Muscle of back (tissue), 11 donors: ENCODE results near the gene CORO2B. TPM values are rescaled to one million over a fixed set of nuclear protein-coding genes. Genes with fewer than 3 reads are reported as not detected.

Source experiments
- DNase-seq, 3 donors: peaks; one replicate each; pipeline versions ENCODE4 v3.0.0 to v3.0.0-alpha.2; 2013
- polyA plus RNA-seq, 10 donors: library from polyadenylated mRNA; unstranded; fragments of 120-200 nt; gene quantifications; one replicate each; pipeline ENCODE4 v1.2.1, GENCODE V29; 2013; ENCODE audit not compliant: insufficient read length in 10 of 10

The CORO2B gene
- polyA plus RNA-seq, 10 donors = 4.9 to 7.5 (median 6.0) TPM

GRCh38 chr15:68626283-68626682 is 47.5 kb downstream of the CORO2B start:
- no peak for DNase-seq

DNA sequence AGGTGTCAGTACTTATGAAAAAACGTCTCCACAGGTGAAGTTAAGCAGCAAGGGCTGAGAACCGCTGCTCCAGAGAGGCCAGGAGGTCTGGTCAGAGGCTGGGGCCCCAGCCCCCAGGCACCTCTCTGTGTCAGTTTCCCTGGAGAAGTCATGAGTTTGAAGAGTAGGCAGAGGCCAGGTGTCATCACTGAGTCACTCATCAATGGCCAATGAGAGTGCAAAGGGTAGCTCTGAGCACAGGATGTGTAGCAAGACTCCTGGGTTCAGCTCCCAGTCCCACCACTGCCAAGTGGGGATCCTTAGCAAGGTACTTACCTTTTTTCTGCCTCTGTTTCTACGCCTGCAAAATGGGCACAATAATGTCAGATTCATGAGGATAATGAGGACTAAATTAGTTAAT is 47.9 kb downstream of the CORO2B start:
- no peak for DNase-seq

GRCh38 chr15:68627476-68627875 is 48.7 kb downstream of the CORO2B start:
- DNase-seq = no peak

- no peak for DNase-seq
Measured at GRCh38 chr15:68627995-68628394, 49.2 kb downstream of the CORO2B start.

DNA sequence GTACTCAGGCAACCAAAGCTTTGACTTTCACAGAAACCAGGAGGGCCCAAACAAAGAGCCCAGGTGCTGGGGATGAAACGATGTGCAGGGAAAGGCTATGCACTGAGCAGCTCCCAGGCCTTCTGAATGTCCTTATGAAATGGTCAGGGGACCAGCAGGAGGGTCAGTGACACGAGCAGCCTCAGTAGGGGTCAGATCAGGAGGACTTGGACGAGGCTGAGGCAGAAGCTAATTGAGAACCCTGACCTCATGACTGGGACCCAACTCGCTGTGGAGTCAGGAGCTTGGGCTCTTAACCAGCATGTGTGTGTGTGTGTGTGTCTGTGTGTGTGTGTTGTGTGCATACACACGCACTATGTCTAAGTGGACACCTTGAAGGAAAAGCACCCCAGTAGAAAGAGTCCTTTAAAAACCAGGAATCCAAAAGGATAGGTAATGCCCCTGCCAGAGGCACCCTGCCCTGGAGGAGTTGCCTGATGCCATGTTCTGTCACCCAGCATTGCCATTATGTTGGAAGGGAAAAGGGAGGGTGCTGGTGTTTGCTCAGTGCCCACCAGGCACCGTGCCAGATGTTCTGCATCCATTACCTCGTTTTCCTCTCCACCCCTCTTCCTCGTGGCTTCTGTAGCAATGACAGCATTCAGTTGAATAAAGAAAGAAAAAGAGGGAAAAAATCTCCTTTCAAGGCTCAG is 50.9 kb downstream of the CORO2B start:
- no peak for DNase-seq

DNA sequence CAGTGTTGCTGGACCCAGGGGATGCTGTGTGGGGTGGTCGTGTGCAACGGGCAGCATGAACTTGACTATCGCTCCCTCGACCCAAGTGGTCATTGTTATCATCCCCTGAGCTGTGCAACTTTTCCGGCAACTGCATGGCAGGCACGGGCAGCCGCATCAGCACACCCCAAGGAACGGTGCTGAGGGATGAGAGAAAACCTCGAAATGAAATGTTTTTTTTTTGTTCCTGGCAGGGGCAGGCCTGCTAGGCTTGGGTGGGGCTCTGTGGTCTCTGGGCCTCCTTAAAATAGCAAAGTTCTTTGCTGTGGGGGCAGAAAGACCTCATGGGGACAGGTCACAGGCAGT is 51.4 kb downstream of the CORO2B start:
- DNase-seq = no peak

- no peak for DNase-seq
Measured at GRCh38 chr15:68630836-68631235, 52.0 kb downstream of the CORO2B start.

- no peak for DNase-seq
Measured at GRCh38 chr15:68631601-68632051, 52.8 kb downstream of the CORO2B start.

DNA sequence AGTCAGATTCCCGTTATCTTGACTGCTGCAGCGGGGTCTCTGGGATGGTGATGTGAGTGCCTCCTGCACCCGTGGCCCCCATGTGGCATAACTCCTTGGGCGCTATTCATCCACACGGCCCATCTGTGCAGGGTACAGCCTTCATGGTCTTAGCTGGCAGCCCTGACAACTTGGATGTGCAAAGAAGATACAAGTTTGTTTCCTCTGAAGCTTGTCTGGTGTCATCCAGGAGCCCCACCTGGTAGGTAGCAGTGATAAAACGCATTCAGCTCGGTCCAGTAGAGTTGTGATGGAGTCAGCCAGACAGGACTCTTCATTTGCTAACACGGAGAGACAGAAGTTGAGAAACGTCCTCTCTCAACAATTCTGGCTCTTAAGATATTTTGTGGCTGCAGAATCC is 53.3 kb downstream of the CORO2B start:
- no peak for DNase-seq

DNA sequence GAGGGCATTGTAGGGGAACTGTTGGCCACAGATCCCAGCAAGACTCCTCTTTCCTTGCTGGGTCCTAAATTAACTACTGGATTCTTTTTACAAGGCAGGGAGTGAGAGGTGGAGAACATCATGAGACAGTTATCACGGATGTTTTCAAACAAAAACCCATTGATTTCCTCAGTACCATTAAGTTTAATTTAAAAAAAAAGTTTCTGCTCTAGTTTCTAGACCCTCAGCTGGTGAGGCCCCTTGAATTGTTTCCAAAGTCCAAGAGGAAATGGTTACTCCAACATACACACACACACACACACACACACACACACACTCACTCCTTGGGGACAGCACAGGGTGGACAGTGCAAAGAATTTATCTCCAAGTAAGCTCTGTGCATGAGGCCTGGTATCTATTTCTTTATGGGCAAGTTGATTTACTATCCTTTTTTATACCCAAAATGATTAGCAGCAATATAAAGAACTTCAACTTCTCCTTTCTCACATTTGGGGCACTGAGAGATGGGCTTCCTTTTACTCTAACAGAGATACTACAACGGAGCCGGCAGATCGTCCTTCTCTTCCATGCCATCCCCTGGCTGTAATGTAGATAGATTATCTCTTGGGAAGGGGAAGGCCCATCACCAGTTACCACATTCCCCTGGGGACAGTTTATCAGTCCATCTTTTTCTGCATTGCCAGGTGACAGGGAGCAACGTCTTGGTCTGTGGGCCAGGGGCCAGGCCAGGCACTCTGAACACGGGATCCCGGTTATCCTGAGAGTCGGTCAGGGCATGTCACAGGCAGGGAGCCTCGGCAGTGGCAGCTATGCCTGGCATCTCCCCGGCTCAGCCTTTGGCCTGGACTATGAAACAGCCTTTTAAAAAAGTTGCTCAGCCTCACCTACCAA is 54.7 kb downstream of the CORO2B start:
- DNase-seq = no peak

- no peak for DNase-seq
Measured at GRCh38 chr15:68634122-68634482, 55.3 kb downstream of the CORO2B start.

DNA sequence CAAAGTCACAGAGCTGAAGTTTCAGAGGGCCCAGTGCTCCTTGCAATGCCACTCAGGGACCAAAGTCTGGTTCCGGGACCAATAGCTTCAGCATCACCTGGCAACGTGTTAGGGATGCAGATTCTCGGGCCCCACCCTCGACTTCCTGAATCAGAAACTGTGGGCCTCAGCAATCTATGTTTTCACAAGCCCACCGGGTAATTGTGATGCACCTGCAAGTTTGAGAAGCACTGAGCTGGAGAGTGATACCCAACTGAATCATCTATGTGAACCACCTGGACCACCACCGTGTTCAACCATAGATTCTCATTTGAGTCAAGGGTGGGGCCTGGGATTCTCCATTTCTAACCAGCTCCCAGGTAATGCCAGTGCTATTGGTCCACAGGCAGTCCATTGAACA is 55.7 kb downstream of the CORO2B start:
- no peak for DNase-seq

DNA sequence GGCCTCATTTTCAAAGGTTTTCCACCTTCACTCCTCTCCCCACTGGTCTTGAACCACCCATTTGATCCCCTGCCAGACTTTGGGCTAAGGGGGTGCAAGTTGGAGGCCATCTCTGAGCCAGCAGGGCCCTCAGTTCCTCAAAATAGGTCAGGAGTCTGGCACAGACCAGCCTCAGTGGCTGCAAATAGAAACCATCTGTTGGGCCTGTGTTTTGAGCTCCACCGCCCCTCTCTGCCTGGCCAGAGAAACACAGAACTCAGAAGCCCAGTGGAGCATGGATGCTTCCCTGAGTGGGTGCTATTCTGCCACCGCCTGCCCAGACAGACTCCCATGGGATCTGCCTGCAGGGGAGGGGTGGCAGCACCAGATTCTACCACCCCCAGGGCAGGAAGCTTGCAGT is 56.3 kb downstream of the CORO2B start:
- DNase-seq = peak in 1 of 3 donors; percentile 59

- DNase-seq = no peak
Measured at GRCh38 chr15:68636256-68636655, 57.5 kb downstream of the CORO2B start.

DNA sequence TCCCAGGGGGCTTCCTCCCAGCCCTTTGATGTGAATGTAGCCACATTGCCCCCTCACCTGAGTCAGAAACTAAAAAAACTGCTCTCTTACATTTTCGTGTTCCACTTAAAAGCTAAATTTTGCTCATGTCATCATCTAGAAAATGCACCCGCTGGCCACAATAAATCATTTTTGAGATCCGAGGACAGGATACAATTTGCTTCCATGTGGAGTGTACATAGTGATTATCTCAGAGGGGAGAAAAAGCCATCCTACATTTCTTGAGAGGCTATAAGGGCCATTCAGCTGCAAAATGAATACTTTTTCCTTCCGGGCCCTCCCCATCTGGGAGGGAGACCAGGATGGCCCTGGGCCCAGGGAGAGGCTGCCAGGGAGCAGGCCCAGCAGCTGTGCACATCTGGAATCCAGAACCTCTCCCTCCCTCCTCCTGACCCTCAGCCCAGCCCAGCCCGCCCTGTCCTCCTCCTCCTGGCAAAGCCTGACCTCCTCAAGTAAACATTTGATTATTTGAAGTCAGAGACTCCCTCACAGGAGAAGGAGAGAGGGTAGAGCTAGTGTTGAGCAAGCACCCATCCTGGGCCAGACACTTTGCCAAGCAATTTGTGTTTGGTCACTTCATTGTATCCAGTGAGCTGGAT is 59.1 kb downstream of the CORO2B start:
- peak; percentile 53 to 92 (median 83) for DNase-seq

- peak in 1 of 3 donors; percentile 17 for DNase-seq
Measured at GRCh38 chr15:68638953-68639515, 60.2 kb downstream of the CORO2B start.

GRCh38 chr15:68639926-68640600 is 61.3 kb downstream of the CORO2B start:
- no peak for DNase-seq

- DNase-seq = peak in 1 of 3 donors; percentile 47
Measured at GRCh38 chr15:68640791-68641331, 62.1 kb downstream of the CORO2B start.

- no peak for DNase-seq
Measured at GRCh38 chr15:68641376-68641775, 62.6 kb downstream of the CORO2B start.

DNA sequence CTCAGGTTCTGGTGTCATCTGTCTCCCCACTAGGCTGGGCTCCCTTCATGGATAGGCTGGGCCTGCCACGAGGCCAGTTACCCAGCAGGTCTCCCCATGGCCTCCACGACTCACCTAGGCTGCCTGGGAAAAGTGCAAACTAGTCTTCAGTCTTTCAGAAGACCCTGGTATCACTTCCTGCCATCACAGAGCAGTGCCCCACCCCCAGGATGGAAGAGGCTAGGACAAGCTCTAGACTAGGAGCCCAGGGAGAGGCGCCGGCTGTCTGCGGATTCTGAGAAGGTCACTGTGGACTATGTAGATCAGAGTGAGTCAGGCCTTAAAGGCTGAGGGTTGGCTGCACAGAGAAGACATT is 63.7 kb downstream of the CORO2B start:
- DNase-seq = no peak

DNA sequence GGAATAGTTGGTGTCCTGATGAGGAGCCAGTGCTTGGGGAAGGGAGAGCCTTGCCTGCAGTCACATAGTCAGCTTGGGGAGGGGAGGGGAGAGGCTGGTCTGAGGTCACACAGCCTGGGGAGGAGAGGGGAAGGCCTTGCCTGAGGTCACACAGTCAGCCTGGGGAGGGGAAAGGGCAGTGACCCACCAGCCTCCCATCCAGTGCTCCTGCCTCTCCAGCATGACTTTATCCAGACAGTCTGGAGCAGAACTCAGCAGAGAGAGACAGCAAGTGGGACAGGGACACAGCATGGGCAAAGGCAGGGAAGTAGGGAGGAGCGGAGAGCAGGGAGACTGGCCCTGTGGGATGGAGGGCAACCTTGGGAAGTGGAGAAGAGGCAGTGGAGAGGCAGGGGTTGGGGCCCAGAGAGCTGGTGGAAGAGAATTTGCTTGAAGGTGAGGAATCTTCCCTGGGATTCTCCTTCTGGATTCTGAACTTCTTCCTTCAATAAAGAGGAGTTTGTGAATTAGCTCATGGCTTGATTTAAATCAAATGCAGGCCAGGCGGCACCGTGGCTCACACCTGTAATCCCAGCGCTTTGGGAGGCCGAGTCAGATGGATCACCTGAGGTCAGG is 64.5 kb downstream of the CORO2B start:
- DNase-seq = peak in 1 of 3 donors; percentile 0
